ENCODE data around the gene GARIN3.

DNA sequence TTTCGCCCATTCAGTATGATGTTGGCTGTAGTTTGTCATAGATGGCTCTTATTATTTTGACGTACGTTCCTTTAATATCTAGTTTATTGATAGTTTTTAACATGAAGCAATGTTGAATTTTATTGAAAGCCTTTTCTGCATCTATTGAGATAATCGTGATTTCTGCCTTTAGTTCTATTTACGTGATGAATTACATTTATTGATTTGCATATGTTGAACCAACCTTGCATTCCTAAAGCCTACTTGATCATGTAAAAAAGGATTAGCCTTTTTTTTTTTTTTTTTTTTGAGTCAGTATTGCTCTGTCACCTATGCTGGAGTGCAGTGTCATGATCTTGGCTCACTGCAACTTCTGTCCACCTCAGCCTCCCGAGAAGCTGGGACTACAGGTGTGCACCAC lies 39.6 kb upstream of the GARIN3 start:
- no peak for TF ChIP-seq POLR2A (IDR thresholded peaks at IDR 0.05)
- TF ChIP-seq, protein P1, sequence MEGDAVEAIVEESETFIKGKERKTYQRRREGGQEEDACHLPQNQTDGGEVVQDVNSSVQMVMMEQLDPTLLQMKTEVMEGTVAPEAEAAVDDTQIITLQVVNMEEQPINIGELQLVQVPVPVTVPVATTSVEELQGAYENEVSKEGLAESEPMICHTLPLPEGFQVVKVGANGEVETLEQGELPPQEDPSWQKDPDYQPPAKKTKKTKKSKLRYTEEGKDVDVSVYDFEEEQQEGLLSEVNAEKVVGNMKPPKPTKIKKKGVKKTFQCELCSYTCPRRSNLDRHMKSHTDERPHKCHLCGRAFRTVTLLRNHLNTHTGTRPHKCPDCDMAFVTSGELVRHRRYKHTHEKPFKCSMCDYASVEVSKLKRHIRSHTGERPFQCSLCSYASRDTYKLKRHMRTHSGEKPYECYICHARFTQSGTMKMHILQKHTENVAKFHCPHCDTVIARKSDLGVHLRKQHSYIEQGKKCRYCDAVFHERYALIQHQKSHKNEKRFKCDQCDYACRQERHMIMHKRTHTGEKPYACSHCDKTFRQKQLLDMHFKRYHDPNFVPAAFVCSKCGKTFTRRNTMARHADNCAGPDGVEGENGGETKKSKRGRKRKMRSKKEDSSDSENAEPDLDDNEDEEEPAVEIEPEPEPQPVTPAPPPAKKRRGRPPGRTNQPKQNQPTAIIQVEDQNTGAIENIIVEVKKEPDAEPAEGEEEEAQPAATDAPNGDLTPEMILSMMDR (IDR thresholded peaks at IDR 0.05), result no peak
- TF ChIP-seq POLR2AphosphoS5 (IDR thresholded peaks at IDR 0.05), result no peak
